K562 (cell line): ENCODE measurements around the gene PLCB1. TPM values are rescaled to one million over a fixed set of nuclear protein-coding genes. Genes with fewer than 3 reads are reported as not detected.

Experiments used
- ATAC-seq: fragments of 200-7000 bp; cut with Tn5 transposase; 3 replicates; pipeline ENCODE4 v1.9.1; 2020; ENCODE audit warnings: moderate library complexity
- BruUV-seq: library from RNA; stranded (reverse); fragments of 400-500 nt; replicated peaks from 2 replicates; lab custom pipeline; 2021; lab: Mats Ljungman, UMichigan
- CTCF ChIA-PET: fragments of 300-600 bp; formaldehyde crosslinking; extraction: SDS; loops from one replicate; lab custom pipeline; 2021; ENCODE audit warnings: low intra/inter-chr PET ratio; lab: Yijun Ruan, JAX
- POLR2A ChIA-PET: fragments of 300-600, 350-650 bp; sonication (Branson Sonifier 250); formaldehyde crosslinking; extraction: SDS; loops from one replicate; lab custom pipeline; 2021; ENCODE audit warnings: antibody characterized with exemption, inconsistent platforms; lab: Yijun Ruan, JAX
- DNase-seq, 4 experiments: peaks; one replicate each; pipeline versions ENCODE4 v3.0.0 to v3.0.0-alpha.2; 2011 to 2018; ENCODE audit warnings: low spot score in 3 of 4, mixed read lengths in 3 of 4; ENCODE audit errors: extremely low read depth in 1 of 4
- FAIRE-seq: peaks from 2 replicates; lab custom pipeline; 2011; peaks lifted over from hg19 to GRCh38; lab: Jason Lieb, UNC
- H2AFZ ChIP-seq: 2 replicates; pipeline ENCODE4 v1.6.0; 2011; ENCODE audit warnings: low read depth, low read length, control low read depth, inconsistent platforms
- H3K27ac ChIP-seq: fragments of 200-600 bp; 3 replicates; pipeline ENCODE4 v1.8.0; 2011; ENCODE audit warnings: low read depth, mild to moderate bottlenecking, control low read depth, inconsistent platforms, low read length, moderate library complexity, mixed read lengths; ENCODE audit errors: extremely low read depth
- H3K27me3 ChIP-seq, 2 experiments: fragments of 300-600 bp in 1 of 2; 2 replicates in 1 of 2; 3 replicates in 1 of 2; pipeline versions ENCODE4 v1.6.0 to v1.8.0; 2011; ENCODE audit warnings: inconsistent platforms in 2 of 2, low read length in 2 of 2, mild to moderate bottlenecking in 1 of 2, mixed read lengths in 1 of 2, moderate library complexity in 1 of 2; ENCODE audit not compliant: control insufficient read depth in 2 of 2, insufficient read depth in 2 of 2
- H3K36me3 ChIP-seq: fragments of 300-600 bp; 3 replicates; pipeline ENCODE4 v1.8.0; 2011; ENCODE audit warnings: mild to moderate bottlenecking, low read length, inconsistent platforms; ENCODE audit not compliant: control insufficient read depth, insufficient read depth
- H3K4me1 ChIP-seq, 2 experiments: fragments of 200-600 bp in 1 of 2; replicated peaks in 1 of 2; 2 replicates in 1 of 2; 3 replicates in 1 of 2; pipeline versions ENCODE4 v1.5.1 to v1.8.0; 2011; ENCODE audit warnings: inconsistent platforms in 2 of 2, low read length in 2 of 2, mild to moderate bottlenecking in 1 of 2, mixed read lengths in 1 of 2, moderate library complexity in 1 of 2; ENCODE audit not compliant: control insufficient read depth in 2 of 2, insufficient read depth in 2 of 2
- H3K4me2 ChIP-seq: 2 replicates; pipeline ENCODE4 v1.6.1; 2011; ENCODE audit warnings: low read length, control low read depth, inconsistent platforms, mixed read lengths; ENCODE audit not compliant: insufficient read depth
- H3K4me3 ChIP-seq: fragments of 200-600 bp; sonication (generic), shearing (Covaris generic); 2 replicates; pipeline ENCODE4 v1.5.1; 2016; ENCODE audit warnings: control low read depth, inconsistent platforms
- H3K79me2 ChIP-seq: fragments of 200-600 bp; 3 replicates; pipeline ENCODE4 v1.8.0; 2011; ENCODE audit warnings: low read length, inconsistent platforms; ENCODE audit not compliant: control insufficient read depth, insufficient read depth
- H3K9ac ChIP-seq, 2 experiments: 2 replicates each; pipeline versions ENCODE4 v1.6.0 to v1.6.1; 2011; ENCODE audit warnings: low read depth in 2 of 2, low read length in 2 of 2, control low read depth in 1 of 2, inconsistent platforms in 1 of 2, mild to moderate bottlenecking in 1 of 2, mixed read lengths in 1 of 2; ENCODE audit not compliant: insufficient read depth in 1 of 2
- H3K9me1 ChIP-seq: one replicate; pipeline ENCODE4 v1.6.0; 2011; ENCODE audit warnings: inconsistent platforms, mild to moderate bottlenecking, low read length, moderate library complexity; ENCODE audit not compliant: control insufficient read depth, insufficient read depth
- H3K9me3 ChIP-seq: replicated peaks from 2 replicates; pipeline ENCODE4 v1.5.1; 2011; ENCODE audit warnings: low read depth, low read length, inconsistent platforms; ENCODE audit not compliant: control insufficient read depth, insufficient read depth
- H4K20me1 ChIP-seq: replicated peaks from 2 replicates; pipeline ENCODE4 v1.6.1; 2011; ENCODE audit warnings: low read length, inconsistent platforms, mixed read lengths; ENCODE audit not compliant: control insufficient read depth, insufficient read depth
- EP300 ChIP-seq: IDR thresholded peaks from 2 replicates; pipeline ENCODE4 v1.6.1; 2012; ENCODE audit warnings: low read length, improper control_type of control experiment
- GATAD2B ChIP-seq: fragments of 450-650 bp; IDR thresholded peaks from 2 replicates; pipeline ENCODE4 v1.6.1; 2017; ENCODE audit warnings: mild to moderate bottlenecking, borderline replicate concordance
- LCOR ChIP-seq: sonication (generic); formaldehyde crosslinking; IDR thresholded peaks from 2 replicates; pipeline ENCODE4 v1.8.0; 2022; ENCODE audit warnings: mild to moderate bottlenecking, missing genetic modification reagents
- MAZ ChIP-seq, 2 experiments: fragments of 450-650 bp in 1 of 2; sonication (generic) in 1 of 2; formaldehyde crosslinking; IDR thresholded peaks in 1 of 2; conservative IDR thresholded peaks in 1 of 2; 2 replicates each; pipeline versions ENCODE4 v1.4.0 to v1.5.0; 2020; ENCODE audit warnings: mild to moderate bottlenecking in 1 of 2, missing genetic modification reagents in 1 of 2
- NFIC ChIP-seq: fragments of 450-650 bp; IDR thresholded peaks from 2 replicates; pipeline ENCODE4 v1.6.1; 2017; ENCODE audit warnings: mild to moderate bottlenecking, inconsistent platforms
- SMAD2 ChIP-seq: fragments of 150-350 bp; IDR thresholded peaks from 2 replicates; pipeline ENCODE4 v1.6.1; 2014; ENCODE audit warnings: low read depth, mild to moderate bottlenecking, low read length
- TEAD1 ChIP-seq, 2 experiments: fragments of 450-650 bp in 1 of 2; sonication (generic) in 1 of 2; formaldehyde crosslinking; IDR thresholded peaks; 2 replicates each; pipeline versions ENCODE4 v1.4.0 to v1.8.0; 2020 to 2022; ENCODE audit warnings: mild to moderate bottlenecking in 2 of 2, missing genetic modification reagents in 1 of 2
- WGBS: fragments of 100-300 bp; shearing (Covaris generic); methylation state at CpG from one replicate; pipeline ENCODE4 v1.1.6; 2016; ENCODE audit warnings: low coverage, mixed read lengths; ENCODE audit not compliant: insufficient coverage; ENCODE audit errors: missing lambda C conversion rate; 5-methylcytosine and 5-hydroxymethylcytosine counted together
- in situ Hi-C: fragments of 300-500 bp; cut with MboI; formaldehyde crosslinking; loops from 4 replicates; pipeline ENCODE4 v1.15.0; 2018; ENCODE audit warnings: inconsistent platforms, mixed read lengths
- intact Hi-C: fragments of 100-400 bp; cut with micrococcal nuclease; formaldehyde crosslinking; loops from 2 replicates; pipeline ENCODE4 v1.14.2; 2022
- polyA plus RNA-seq, 8 experiments: library from polyadenylated mRNA; depleted of rRNA in 4 of 8; stranded (reverse) in 5 of 8; unstranded in 3 of 8; fragments of >200 nt; fragmentation: Nextera tagmentation in 2 of 8; fragmentation: Illumina TruSeq in 1 of 8; extraction: Ambion mirVana in 2 of 8; extraction: Trizol in 1 of 8; gene quantifications; 2 replicates each; pipeline versions ENCODE4 v1.2.1 to v1.2.3, GENCODE V29; 2011 to 2014; ENCODE audit warnings: inconsistent platforms in 1 of 8, missing spikeins in 1 of 8
- total RNA-seq, 7 experiments: library from RNA; depleted of rRNA in 6 of 7; stranded (reverse); fragments of >200 nt in 6 of 7; fragmentation: Illumina TruSeq in 2 of 7; extraction: Trizol in 2 of 7; gene quantifications; 2 replicates each; pipeline versions ENCODE4 v1.2.1 to v1.2.3, GENCODE V29; 2011 to 2021; ENCODE audit warnings: low replicate concordance in 1 of 7
- TF ChIP-seq, protein P1 (sequence below): fragments of 450-650 bp; IDR thresholded peaks from 2 replicates; pipeline ENCODE4 v1.6.1; 2016
- TF ChIP-seq, protein P2 (sequence below), 2 experiments: fragments of 450-650 bp; IDR thresholded peaks; 2 replicates each; pipeline ENCODE4 v1.6.1; 2018; ENCODE audit warnings: mild to moderate bottlenecking in 2 of 2, low read depth in 1 of 2; ENCODE audit not compliant: partially characterized antibody in 2 of 2
- TF ChIP-seq, protein P3 (sequence below): fragments of 450-650 bp; IDR thresholded peaks from 2 replicates; pipeline ENCODE4 v1.6.1; 2016; ENCODE audit warnings: antibody characterized with exemption
- TF ChIP-seq, protein P4 (sequence below): fragments of 250-450 bp; sonication (Bioruptor Pico); IDR thresholded peaks from 2 replicates; pipeline ENCODE4 v1.8.0; 2022; ENCODE audit warnings: inconsistent platforms, mild to moderate bottlenecking, moderate library complexity, borderline replicate concordance

The PLCB1 gene
- total and polyA plus RNA-seq, 9 of the 15 experiments (the other 6 are each of a cell fraction or from before 2014, with no cell fraction given): 0.34 to 3.1 (median 1.3) TPM

DNA sequence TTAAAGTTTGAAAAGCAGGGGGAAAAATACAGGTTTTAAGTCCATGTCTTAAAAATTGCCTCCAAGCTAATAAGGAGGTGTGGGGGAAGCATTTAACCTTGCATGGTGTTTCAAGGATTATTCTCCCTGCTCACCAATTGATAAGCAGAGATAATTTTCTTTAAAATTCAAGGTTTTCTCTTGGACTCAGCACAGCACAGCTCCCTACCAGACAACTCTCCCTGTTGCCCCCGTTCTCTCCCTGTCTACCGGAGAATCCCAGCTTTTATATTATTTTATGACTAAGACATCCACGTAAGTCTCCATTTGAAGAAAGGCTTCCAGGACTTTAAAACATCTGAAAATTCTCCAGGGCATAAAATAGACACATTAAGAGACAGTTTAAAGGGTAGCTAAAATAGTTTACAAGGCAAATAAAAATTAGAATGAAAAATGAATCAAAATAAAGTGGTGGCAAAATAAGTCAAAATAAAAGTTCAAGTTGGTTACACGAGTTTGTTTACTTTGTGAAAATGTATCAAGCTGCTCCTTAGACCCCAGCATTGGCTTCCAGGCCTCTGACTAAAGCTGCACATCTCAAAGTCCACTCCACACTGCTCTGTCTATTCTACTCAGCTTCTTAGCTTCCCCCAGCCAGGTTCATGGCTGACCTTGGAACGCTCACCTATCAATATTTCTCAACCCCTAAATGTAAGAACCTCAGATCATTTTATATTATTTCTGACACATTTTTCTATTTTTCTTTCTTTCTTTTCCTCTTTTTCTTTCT lies 748.2 kb downstream of the PLCB1 start (continued):
- TF ChIP-seq, protein P1, sequence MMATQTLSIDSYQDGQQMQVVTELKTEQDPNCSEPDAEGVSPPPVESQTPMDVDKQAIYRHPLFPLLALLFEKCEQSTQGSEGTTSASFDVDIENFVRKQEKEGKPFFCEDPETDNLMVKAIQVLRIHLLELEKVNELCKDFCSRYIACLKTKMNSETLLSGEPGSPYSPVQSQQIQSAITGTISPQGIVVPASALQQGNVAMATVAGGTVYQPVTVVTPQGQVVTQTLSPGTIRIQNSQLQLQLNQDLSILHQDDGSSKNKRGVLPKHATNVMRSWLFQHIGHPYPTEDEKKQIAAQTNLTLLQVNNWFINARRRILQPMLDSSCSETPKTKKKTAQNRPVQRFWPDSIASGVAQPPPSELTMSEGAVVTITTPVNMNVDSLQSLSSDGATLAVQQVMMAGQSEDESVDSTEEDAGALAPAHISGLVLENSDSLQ: no peak

DNA sequence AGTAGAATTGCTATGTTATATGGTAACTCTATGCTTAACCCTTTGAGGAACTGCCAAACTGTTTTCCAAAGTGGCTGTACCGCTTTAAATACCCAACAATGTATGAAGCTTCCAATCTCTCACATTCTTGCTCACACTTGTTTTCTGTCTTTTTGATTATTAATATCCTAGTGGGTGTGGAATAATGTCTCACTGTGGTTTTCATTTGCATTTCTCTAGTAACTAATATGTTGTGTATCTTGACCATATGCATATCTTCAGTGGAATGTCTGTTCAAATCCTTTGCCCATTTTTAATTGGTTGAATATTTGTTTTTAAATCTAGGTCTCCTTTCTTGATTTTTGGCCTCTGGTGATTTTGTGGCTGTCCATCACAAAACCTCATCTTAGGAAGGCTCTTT lies 759.0 kb downstream of the PLCB1 start:
- Histone ChIP-seq H3K27ac (no peak overlapping the region), H3K79me2 (no peaks in the 10 kb centered on the region), H3K9me1 (no peaks in the 10 kb centered on the region), H3K4me3 (no peak overlapping the region), H3K4me1 (no peaks in the 10 kb centered on the region), H3K27me3 (no peaks in the 10 kb centered on the region), H3K4me2 (no peak overlapping the region), H2AFZ (no peak overlapping the region), H3K9ac (no peak overlapping the region), H3K9me3 (no peaks in the 10 kb centered on the region), H4K20me1 (no peaks in the 10 kb centered on the region), H3K36me3 (no peaks in the 10 kb centered on the region)
- no peak for DNase-seq
- POLR2A ChIA-PET: no interaction called here
- FAIRE-seq: no peak
- no TSS peak for BruUV-seq
- 0% methylated on average over 1 of the region's 1 CpG for WGBS
- in situ Hi-C loops: no loop called here
- ATAC-seq: no peak
- CTCF ChIA-PET: no interaction called here
- intact Hi-C loops: no loop called here
- TF ChIP-seq, protein P2, sequence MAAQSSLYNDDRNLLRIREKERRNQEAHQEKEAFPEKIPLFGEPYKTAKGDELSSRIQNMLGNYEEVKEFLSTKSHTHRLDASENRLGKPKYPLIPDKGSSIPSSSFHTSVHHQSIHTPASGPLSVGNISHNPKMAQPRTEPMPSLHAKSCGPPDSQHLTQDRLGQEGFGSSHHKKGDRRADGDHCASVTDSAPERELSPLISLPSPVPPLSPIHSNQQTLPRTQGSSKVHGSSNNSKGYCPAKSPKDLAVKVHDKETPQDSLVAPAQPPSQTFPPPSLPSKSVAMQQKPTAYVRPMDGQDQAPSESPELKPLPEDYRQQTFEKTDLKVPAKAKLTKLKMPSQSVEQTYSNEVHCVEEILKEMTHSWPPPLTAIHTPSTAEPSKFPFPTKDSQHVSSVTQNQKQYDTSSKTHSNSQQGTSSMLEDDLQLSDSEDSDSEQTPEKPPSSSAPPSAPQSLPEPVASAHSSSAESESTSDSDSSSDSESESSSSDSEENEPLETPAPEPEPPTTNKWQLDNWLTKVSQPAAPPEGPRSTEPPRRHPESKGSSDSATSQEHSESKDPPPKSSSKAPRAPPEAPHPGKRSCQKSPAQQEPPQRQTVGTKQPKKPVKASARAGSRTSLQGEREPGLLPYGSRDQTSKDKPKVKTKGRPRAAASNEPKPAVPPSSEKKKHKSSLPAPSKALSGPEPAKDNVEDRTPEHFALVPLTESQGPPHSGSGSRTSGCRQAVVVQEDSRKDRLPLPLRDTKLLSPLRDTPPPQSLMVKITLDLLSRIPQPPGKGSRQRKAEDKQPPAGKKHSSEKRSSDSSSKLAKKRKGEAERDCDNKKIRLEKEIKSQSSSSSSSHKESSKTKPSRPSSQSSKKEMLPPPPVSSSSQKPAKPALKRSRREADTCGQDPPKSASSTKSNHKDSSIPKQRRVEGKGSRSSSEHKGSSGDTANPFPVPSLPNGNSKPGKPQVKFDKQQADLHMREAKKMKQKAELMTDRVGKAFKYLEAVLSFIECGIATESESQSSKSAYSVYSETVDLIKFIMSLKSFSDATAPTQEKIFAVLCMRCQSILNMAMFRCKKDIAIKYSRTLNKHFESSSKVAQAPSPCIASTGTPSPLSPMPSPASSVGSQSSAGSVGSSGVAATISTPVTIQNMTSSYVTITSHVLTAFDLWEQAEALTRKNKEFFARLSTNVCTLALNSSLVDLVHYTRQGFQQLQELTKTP (IDR thresholded peaks at IDR 0.05; ENCODE audit: low read depth in 1 of 2, partially characterized antibody in 2 of 2): no peak
- TF ChIP-seq TEAD1 (CRISPR knock-in tag; IDR thresholded peaks at IDR 0.05): no peak
- no peak for TF ChIP-seq NFIC
- TF ChIP-seq, protein P3, sequence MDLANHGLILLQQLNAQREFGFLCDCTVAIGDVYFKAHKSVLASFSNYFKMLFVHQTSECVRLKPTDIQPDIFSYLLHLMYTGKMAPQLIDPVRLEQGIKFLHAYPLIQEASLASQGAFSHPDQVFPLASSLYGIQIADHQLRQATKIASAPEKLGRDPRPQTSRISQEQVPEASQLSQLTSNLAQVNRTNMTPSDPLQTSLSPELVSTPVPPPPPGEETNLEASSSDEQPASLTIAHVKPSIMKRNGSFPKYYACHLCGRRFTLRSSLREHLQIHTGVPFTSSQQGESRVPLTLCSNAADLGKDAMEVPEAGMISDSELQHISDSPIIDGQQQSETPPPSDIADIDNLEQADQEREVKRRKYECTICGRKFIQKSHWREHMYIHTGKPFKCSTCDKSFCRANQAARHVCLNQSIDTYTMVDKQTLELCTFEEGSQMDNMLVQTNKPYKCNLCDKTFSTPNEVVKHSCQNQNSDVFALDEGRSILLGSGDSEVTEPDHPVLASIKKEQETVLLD: no peak
- TF ChIP-seq, protein P4, sequence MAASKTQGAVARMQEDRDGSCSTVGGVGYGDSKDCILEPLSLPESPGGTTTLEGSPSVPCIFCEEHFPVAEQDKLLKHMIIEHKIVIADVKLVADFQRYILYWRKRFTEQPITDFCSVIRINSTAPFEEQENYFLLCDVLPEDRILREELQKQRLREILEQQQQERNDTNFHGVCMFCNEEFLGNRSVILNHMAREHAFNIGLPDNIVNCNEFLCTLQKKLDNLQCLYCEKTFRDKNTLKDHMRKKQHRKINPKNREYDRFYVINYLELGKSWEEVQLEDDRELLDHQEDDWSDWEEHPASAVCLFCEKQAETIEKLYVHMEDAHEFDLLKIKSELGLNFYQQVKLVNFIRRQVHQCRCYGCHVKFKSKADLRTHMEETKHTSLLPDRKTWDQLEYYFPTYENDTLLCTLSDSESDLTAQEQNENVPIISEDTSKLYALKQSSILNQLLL (CRISPR knock-in tag): no peak
- no peak for TF ChIP-seq SMAD2
- TF ChIP-seq MAZ (CRISPR knock-in tag; conservative IDR thresholded peaks at IDR 0.05 in 1 of 2, IDR thresholded peaks at IDR 0.05 in 1 of 2): no peak
- TF ChIP-seq LCOR: no peak
- no peak for TF ChIP-seq EP300
- no peak for TF ChIP-seq GATAD2B
